G401.6 (cell line): Measurements from ENCODE around the gene RNF34.

Experiments used
- FAIRE-seq: peaks from 2 replicates; lab custom pipeline; 2012; peaks lifted over from hg19 to GRCh38; lab: Jason Lieb, UNC

RNF34 gene

DNA sequence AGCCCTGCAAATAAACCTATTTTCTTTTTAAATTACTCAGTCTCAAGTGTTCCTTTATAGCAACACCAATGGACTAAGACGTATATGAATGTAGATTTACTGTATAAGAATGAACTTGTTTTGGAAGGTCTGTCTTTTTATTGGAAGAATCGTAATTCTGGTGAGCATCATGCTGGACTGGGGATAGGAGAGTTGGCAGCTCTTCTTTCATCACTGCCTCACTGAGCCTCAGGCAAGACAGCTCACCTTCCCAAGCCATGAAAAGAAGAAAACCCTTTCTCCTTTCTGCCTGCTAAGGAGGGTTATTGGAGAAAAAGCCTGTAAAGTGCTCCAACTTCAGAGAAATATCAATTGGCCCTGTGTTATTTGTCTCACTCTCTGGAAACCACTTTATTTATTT is 9.1 kb upstream of the RNF34 start:
- FAIRE-seq = no peak

DNA sequence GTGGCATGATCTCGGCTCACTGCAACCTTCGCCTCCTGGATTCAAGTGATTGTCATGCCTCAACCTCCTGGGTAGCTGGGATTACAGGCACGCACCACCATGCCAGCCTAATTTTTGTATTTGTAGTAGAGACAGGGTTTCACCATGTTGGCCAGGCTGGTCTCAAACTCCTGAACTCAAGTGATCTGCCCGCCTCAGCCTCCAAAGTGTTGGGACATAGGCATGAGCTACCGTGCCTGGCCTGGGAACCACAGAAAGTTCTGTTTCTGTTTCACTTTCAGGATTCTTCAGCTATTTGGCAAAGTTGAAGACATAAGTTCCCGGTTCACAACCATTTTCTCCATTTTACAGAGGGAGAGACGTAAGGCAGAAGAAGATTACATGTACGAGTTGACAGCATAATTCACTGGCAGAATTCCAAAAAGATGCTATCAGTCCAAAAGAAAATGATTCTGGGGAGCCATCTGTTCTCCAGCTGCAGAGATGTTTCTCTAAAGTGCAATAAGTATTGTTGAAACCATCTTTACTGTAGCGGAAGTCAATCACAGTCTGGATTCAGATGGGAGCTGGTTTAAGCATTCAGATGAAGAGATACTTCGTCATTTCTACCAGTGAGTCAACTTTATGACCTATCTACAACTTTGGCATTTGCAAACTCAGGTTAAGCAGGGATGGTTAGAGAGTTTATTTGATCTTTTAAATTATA is 8.1 kb upstream of the RNF34 start:
- no peak for FAIRE-seq

DNA sequence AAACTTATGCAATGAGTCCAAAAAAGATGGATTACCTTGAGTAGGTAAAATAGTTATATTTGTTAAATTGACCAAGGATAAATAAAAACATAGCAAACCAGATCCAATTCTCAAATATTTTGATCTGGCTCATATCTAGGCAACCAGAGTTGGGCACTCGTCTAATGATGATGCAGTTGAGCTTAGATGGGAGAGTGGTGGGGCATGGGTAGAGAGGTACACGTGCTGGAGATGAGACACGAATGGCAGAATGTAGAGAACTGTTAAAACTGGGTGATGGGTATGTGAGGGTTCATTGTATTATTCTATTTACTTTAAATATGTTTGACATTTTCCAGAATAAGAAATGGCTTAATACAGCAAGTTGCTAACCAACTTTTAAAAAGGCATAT is 7.6 kb upstream of the RNF34 start:
- FAIRE-seq = no peak

DNA sequence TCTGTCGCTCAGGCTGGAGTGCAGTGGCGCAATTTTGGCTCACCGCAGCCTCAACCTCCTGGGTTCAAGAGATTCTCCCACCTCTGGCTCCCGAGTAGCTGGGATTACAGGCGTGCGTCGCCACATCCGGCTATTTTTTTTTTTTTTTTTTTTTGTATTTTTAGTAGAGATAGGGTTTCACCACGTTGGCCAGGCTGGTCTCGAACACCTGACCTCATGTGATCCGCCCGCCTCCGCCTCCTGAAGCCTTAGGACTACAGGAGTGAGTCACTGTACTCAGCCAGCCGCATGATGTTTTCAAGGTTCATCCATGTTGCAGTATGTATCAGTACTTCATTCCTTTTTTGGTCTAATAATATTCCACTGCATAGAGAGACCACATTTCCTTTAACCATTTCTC is 2.4 kb upstream of the RNF34 start:
- no peak for FAIRE-seq

DNA sequence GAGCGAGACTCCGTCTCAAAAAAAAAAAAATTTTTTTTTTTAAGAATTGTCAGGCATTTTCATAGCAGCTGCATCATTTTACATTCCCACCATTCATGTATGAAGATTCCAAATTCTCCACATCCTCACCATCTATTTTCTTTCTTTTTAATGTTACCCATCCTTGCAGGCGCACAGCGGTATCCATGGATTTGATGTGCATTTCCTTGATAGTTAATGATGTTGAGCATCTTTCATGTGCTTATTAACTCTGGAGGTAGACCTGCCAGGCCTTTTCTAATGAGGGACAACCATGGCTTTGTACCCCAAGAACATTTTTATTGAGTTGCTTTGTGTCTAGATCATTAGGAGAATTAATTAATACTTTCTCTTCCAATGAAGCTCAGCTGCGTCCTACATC is 1.6 kb upstream of the RNF34 start:
- FAIRE-seq = no peak

DNA sequence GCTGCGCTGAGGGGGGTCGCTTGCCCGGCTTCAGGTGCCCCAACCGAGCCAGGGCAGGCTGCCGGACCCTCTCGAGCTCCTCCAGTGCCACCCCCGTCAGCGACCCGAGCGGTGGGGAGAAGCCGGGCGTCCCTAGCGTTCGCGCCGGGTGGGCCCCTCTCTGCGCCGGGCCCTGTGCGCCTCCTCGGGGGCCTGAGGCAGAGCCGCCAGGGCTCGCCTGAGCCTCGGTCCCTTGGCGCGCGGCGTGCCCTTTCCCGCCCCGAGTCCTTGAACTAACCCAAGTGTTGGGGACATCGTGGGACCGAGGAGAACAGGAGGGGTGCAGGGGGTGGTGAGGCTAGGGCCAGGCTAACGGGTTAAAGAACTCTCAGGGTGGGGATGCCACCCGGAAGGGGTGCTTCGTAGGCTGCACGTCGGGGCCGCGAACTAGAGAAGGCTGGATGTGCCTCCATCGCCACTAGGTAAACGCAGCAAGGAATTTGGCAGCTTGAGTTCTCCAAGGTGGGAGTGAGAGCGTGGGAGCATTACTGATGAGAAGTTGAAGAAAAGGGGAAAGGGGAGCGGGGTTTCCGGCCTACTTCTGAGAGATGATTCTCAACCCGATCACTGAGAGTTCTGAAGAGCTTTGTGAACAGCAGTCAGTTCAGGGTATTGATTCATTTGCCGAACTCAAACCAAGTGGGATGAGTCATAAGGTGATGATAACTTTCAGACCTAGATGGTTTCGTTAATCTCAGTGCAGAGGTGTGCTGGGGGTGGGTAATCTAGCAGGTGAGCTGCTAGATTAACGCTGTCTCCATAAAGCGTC is 618 bp downstream of the RNF34 start:
- FAIRE-seq = no peak

DNA sequence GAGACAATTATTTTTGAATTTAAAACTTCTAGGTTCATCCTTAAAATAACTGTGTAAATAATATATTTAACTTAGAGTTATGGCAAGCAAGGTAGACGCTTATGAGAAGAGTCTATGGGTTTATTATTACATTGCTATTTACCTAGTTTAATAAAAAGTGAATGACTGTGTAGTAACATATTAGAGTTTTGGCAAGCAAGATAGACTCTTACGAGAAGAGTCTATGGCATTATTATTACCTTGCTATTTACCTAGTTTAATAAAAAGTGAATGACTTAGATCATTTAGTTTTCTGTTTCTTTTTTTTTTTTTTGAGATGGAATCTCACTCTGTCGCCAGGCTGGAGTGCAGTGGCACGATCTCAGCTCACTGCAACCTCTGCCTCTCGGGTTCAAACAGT is 3.8 kb downstream of the RNF34 start:
- FAIRE-seq = no peak

DNA sequence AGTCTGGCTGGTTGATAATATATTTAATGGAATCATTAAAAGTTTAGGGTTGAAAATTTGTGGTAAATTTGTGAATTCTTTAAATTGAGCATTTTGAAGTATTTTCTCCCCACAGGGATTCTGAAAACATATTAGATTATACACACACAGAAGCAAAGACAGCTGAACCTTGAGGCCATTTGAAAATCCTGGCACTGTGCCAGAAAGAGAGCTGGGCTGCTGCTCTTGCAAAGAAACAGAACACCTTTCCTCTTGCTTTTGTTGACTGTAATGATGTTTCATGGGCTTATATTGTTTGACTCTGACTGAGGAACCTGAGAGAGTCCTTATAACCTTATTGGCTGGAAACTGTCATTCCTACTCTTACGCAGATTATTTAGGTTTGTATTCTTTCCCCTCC is 4.8 kb downstream of the RNF34 start:
- no peak for FAIRE-seq

DNA sequence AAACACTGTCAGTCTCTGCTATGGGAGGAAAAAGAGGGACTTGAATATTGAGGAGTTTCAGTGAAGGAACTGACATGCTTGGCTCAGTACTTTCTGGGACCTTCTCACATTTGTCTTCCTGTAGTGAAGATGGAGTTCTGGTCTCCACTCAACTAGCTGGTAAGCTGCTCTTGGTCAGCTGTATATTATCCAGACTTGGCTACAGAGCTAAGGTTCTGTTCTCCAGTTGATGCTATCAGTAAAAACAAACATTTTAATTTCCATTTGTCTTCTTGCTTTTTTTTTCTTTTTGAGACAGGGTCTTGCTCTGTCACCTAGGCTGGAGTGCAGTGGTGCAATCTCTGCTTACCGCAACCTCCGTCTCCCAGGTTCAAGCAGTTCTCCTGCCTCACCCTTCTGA is 5.3 kb downstream of the RNF34 start:
- no peak for FAIRE-seq

DNA sequence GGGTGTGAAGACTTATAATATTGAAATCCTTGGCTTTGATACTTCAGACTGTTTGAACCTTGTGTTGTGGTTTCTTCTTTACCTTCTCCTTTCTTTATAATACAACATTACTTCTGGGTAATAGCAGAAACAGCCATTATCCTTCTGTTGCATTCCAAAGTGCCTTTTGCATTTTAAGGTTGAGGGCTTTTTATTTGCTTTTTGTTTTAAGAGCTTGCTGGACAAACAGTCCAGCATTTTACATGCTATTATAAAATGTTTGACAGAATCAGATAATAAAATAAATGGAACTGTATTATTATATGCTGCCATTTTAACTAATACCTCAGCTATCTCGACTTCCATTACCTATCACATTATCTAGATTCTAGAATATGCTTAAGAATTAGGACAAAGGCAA is 14.0 kb downstream of the RNF34 start:
- no peak for FAIRE-seq

DNA sequence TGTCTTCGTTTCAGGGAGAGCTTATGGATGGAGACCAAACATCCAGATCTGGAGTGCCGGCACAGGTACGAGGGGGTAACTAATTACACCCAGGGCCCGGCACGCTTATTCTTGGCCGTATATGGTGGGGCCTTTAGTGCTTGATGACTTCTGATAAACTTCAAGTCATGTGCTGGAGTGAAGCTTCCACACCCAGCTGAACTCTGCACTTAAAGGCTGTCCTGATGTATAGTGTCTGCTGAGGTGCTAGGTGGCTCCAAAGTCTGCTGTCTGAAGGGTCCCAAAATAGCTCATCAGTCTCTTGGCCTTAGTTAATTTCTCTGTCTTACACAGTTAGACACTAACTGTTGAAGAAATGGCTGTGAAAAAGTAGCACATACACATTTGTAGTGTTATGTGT is 17.9 kb downstream of the RNF34 start:
- FAIRE-seq = no peak

DNA sequence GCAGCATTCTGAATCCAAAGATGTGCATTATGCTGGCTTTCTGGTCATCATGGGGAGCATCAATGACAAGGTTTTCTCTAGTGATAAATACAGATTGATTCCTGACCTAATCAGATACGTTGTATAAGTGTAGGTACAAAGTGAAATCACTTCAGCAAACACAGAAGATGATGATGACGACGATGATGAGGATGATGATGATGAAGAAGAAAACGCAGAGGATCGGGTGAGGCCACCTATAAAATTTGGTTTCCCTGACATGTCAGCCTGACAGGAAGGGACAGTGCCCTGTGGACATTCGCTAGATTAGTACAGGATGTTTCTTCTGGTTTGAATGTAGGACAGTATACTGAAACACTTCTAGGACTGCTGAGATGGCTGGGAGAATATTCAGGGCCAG is 20.2 kb downstream of the RNF34 start:
- FAIRE-seq = no peak

DNA sequence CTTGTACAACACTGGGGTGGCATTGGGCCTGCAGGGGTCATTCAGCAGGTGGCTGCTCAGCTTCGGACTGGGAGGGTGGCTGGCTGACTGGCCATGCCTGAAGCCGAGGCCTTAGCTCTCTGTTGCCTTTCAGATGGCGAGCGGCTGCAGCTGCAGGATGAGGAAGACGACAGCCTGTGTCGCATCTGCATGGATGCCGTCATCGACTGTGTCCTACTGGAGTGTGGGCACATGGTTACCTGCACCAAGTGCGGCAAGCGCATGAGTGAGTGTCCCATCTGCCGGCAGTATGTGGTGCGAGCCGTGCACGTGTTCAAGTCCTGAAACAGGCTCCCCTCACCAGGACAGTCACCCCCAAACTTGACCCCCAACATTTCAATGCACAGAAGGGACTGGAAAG is 23.3 kb downstream of the RNF34 start:
- no peak for FAIRE-seq

DNA sequence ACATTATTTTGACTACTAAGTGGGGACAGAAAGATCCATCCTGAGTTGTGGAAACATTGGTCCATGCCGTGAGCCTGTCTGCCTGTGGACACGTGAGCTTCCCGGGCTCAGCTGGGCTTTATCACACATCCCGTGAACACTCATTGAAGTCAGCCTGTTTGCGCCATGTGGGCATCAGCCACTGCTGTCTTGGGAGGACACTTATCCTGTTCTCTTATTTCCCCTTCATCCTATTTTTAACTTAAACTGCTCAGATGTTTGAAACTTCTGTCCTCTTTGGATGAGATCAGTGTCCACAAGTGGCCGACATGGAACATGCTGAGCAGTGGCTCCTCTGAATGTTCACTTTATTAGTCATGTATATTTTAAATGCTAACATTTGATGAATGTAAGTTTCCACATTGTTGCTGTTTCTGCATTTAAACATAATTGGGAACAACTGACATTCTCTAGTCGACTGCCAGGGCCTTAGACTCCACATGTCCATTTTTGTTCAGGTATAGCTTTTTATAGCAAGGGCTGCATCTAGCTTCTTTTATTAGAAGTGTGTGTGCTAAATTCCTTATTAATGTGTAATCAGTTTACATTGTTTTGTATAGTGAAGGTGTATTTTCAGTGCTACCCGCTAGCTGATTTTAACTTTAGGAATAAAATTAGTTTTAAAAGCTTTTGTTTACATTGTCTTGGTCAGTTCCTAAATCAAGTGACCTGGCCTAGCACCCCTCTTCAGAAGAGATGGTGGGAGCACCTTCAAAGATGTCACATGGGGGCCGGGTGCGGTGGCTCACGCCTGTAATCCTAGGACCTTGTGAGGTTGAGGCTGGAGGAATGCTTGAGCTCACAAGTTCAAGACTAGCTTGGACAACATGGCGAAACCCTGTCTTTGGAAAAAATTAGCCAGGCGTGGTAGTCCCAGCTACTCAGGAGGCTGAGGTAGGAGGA is 24.0 kb downstream of the RNF34 start:
- no peak for FAIRE-seq

DNA sequence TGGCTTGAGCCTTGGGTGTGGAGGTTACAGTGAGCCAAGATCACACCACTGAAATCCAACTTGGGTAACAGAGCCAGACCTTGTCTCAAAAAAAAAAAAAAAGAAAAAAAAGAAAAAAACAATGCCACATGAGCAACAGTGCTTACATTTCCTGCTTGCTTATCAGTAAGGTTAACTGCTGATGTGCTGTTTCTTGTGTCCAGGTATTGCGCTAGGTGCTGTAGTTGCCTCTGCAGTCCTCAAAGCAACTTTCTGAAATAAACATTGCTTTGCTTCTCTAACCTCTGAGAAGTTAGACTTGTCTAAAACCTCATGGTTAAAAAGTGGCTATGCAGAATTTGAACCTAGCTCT is 24.7 kb downstream of the RNF34 start:
- no peak for FAIRE-seq

DNA sequence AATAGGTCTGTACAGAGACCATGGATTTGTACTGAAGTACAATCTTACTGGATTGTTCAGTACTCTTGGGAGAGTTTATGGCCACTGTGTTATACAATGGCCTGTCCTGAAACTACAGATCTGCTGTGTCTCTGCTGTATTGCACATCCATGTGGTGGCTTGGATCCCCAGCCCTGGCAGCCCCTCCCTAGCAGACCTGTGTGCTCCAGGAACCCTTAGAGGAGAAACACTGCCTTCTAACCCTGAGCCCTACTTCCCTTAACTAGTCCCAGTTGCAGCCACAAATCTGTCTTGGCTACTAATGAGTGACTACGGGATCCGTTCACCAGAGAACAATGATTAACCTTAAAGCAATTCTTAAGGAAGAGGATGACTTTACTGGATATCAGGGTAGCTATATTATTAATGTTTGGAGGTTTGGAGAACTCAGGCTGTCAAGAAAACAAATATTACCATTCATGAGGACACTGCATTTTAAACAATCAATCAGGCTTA is 27.7 kb downstream of the RNF34 start:
- FAIRE-seq = no peak

DNA sequence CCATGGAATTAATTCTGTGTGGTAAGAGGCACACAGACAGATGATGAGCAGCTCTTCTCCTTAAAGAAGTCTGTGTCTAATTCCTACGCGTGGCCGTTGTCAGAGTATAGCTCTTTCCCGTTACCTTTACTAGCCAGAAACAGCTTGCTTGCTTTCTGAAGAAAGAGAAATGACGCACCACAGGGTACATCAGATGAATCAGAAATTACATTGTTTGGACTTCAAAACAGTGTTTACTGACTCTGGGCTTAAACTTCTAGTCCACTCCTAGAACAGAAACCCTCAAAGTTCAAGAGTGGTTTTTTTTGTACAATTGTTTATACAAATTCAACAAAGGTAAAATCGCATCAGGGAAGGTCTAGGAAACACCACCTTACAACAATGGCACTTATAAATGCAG is 29.0 kb downstream of the RNF34 start:
- FAIRE-seq = no peak

DNA sequence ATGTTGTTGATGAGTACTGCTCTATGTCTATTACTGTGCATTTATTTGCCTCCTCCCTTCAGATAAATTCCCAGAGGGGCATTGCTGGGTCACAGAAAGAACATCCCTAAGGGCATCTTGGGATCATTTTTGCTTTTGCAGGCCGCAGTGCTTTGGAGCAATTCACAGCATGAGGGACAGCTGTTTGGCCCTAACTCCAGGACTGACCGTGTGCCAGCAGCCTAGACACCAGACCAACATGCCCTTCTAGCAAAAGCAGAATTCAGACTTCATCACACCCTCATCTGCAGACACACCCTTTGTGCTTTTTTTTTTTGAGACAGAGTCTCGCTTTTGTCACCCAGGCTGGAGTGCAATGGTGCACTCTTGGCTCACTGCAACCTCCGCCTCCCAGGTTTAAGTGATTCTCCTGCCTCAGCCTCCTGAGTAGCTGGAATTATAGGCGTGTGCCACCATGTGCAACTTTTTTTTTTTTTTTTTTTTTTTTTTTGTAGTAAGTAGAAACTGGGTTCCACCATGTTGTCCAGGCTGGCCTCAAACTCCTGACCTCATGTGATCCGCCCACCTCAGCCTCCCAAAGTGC is 31.0 kb downstream of the RNF34 start:
- no peak for FAIRE-seq

DNA sequence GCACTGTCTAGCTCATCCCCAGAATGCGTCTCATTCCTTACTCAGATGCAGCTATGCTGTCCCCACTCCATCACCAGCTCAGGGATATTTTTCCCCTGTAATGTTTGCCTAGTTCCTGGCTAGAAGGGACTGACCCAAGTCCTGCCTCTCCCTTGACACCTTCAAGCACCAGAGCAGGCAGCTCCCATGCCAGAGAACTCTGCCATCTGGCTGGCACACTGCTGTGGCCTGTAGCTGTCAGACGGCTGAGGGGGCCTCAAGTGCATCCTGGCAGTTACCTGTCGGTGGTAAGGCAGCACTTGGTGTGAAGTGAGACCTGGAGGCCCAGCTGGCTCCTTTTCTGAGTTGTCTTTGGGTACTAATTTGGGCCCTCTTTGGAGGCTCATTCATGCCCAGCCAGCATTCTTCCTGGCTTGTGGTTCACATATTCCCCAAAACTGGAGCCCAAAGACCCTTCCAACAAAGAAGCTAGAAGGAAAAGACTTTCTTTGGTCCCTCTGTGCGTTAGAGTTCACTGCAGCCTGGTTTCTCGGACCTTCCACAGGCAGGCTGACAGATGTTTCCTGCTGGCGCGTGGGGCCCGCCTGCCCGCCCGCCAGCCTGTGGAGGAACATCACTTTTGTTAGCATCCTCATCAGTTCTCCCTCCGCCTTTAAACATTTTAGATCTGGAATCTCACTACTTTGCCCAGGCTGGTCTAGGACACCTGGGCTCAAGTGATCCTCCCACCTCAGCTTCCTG is 33.0 kb downstream of the RNF34 start:
- FAIRE-seq = no peak

DNA sequence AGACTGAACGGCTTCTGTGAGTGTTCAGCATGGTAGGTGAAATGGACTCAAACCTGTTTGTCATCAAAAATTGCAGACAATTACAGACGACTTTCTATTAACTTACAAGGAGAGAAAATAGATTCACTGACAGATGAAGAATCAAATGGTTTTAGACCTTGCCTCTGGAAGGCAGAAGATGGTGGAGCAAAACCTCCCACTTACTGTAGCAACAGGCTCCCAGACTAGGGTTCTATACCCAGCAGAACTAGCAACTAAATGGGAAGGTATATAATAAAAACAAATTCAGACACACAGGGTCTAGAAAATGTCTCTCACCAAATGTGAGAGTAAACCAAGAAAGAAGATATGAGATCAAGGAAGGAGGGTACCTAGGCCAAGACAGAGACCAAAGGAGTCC is 36.8 kb downstream of the RNF34 start:
- FAIRE-seq = no peak

DNA sequence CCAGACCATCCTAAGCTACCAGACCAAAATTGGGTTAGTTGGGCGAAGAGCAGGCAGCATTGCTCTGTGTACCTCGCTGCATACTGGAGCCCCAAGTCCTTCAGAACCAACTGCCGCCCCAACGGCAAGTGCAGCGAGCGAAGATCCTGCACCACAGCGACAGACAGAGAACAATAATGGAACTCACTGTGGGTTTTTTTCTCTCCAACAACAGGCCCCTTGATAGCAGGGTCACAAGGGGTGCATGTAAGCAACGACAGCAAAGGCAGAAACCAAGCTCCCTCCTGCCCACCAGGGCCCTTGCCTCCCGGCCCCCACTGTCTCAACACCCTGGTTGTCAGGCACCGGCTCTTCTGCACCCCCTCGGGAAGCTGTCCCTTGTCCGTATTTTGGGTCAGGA is 39.0 kb downstream of the RNF34 start:
- FAIRE-seq = no peak

DNA sequence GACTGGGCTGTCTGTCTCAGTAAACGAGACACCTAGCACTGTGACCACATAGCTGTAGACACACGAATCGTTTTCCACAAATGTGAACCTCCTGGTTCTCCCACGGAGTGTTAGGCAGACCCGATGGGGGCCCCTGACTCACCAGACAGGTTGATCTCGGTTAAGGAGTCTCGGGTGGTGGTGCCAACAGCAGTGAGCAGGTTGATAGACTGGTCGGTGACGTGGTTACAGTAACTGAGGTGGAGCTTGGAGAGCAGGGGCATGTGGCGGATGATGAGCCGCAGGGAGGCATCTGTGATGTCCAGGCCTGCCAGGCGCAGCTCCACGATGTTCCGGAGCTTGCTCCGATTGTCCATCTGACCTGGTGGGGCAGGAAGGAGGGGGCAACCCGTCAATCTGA is 39.8 kb downstream of the RNF34 start:
- no peak for FAIRE-seq
